Effector memory CD4-positive, alpha-beta T cell (primary cell): ENCODE data around the gene LRG1.

Experiments used
- DNase-seq, 3 donors: peaks; one replicate each; pipeline ENCODE4 v3.0.0-alpha.2; 2020
- H3K27ac ChIP-seq: 2 replicates; pipeline ENCODE4 v1.7.0; 2013; ENCODE audit warnings: mild to moderate bottlenecking, low read length, moderate library complexity; ENCODE audit not compliant: insufficient read depth, poor library complexity, severe bottlenecking
- H3K27me3 ChIP-seq: replicated peaks from 2 replicates; pipeline ENCODE4 v1.7.0; 2013; ENCODE audit warnings: mild to moderate bottlenecking, low read length; ENCODE audit not compliant: insufficient read depth, control insufficient read depth, poor library complexity, severe bottlenecking
- H3K36me3 ChIP-seq: 2 replicates; pipeline ENCODE4 v1.7.0; 2013; ENCODE audit warnings: mild to moderate bottlenecking, low read length, moderate library complexity; ENCODE audit not compliant: control insufficient read depth, insufficient read depth
- H3K4me1 ChIP-seq: 2 replicates; pipeline ENCODE4 v1.7.0; 2013; ENCODE audit warnings: low read length, mild to moderate bottlenecking; ENCODE audit not compliant: control insufficient read depth, insufficient read depth, poor library complexity, severe bottlenecking
- H3K4me3 ChIP-seq: 2 replicates; pipeline ENCODE4 v1.7.0; 2013; ENCODE audit warnings: low read length, low read depth, mild to moderate bottlenecking; ENCODE audit not compliant: insufficient read depth, poor library complexity, severe bottlenecking
- H3K9me3 ChIP-seq: 2 replicates; pipeline ENCODE4 v1.7.0; 2013; ENCODE audit warnings: mild to moderate bottlenecking, low read length, moderate library complexity; ENCODE audit not compliant: control insufficient read depth

Gene LRG1

GRCh38 chr19:4502282-4503131 is 37.3 kb downstream of the LRG1 start:
- Histone ChIP-seq H3K36me3 (peaks cover 23% of the 10 kb centered on the region), H3K4me1 (no peaks in the 10 kb centered on the region), H3K9me3 (no peaks in the 10 kb centered on the region), H3K27ac (no peak overlapping the region), H3K27me3 (no peaks in the 10 kb centered on the region), H3K4me3 (no peak overlapping the region)
- no peak for DNase-seq

GRCh38 chr19:4501691-4502090 is 38.1 kb downstream of the LRG1 start:
- peaks cover 23% of the 10 kb centered on the region for H3K36me3 ChIP-seq
- no peak overlapping the region for H3K27ac ChIP-seq
- H3K27me3 ChIP-seq: no peaks in the 10 kb centered on the region
- H3K9me3 ChIP-seq: no peaks in the 10 kb centered on the region
- H3K4me1 ChIP-seq: no peaks in the 10 kb centered on the region
- DNase-seq: no peak
- H3K4me3 ChIP-seq: no peak overlapping the region

DNA sequence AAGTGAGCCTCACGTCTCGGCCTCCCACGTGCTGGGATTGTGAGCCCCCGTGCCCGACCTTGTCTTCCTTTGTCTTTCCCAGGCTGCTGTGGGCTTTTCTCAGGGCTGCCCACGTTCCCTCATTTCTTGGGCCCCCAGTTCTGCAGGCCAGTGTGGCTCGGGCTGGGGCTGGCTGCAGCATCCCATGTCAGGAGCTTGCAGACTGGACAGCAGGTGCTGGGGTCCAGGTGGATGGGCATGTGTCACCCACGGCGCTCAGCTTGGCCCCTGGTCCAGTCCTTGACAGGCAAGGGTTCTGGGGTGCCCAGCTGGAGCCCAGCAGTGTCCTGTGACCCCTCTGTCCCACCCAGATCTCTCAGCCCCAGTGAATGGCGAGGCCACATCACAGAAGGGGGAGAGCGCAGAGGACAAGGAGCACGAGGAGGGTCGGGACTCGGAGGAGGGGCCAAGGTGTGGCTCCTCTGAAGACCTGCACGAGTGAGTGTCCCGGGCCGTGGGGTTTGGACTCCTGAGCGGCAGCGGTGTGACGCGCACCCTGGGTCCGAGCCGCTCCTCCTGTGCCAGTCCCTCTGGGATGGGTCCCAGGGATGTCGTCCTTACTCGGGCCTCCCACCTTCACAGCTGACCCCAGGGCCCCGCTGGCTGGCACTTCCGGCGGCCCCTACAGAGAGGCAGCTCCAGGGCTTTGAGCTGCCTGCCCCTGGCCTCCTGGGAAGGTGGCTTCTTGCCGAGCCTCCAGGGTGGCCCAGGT is 38.8 kb downstream of the LRG1 start:
- H3K27ac ChIP-seq: no peak overlapping the region
- no peaks in the 10 kb centered on the region for H3K27me3 ChIP-seq
- no peaks in the 10 kb centered on the region for H3K9me3 ChIP-seq
- H3K4me3 ChIP-seq: no peak overlapping the region
- DNase-seq: no peak
- H3K36me3 ChIP-seq: peaks cover 28% of the 10 kb centered on the region
- no peaks in the 10 kb centered on the region for H3K4me1 ChIP-seq

DNA sequence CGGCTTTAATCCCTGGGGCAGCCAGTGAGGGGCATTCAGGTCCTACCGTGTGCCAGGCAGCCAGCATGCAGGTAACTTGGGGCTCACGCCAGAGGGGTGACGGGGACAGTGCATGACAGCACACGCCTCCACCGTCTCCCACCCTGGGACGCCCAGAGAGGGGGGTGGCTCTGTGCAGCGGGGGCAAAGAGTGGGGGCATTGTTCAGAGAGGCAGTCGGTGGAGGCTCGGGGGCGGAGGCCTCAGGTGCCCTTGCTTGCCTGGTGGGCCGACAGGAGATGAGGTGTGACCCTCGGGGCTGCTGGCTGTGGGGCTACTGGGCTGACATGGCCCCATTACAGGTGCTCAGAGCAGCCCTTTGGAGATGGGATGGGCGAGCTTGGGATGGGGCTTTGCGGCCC is 40.0 kb downstream of the LRG1 start:
- no peaks in the 10 kb centered on the region for H3K4me1 ChIP-seq
- no peak overlapping the region for H3K27ac ChIP-seq
- DNase-seq: no peak
- H3K36me3 ChIP-seq: peaks cover 36% of the 10 kb centered on the region
- H3K27me3 ChIP-seq: no peaks in the 10 kb centered on the region
- no peak overlapping the region for H3K4me3 ChIP-seq
- no peaks in the 10 kb centered on the region for H3K9me3 ChIP-seq

- DNase-seq: no peak
- no peak overlapping the region for H3K4me3 ChIP-seq
- H3K36me3 ChIP-seq: peaks cover 42% of the 10 kb centered on the region
These were observed 40.5 kb downstream of the LRG1 start for GRCh38 chr19:4499318-4499717.

GRCh38 chr19:4498694-4499093 is 41.1 kb downstream of the LRG1 start:
- H3K27me3 ChIP-seq: no peaks in the 10 kb centered on the region
- no peaks in the 10 kb centered on the region for H3K4me1 ChIP-seq
- no peak overlapping the region for H3K27ac ChIP-seq
- no peak for DNase-seq
- no peak overlapping the region for H3K4me3 ChIP-seq
- H3K9me3 ChIP-seq: no peaks in the 10 kb centered on the region
- H3K36me3 ChIP-seq: peaks cover 48% of the 10 kb centered on the region

More at GRCh38 chr19:4499318-4499717, 40.5 kb downstream of the LRG1 start:
- H3K4me1 ChIP-seq: no peaks in the 10 kb centered on the region
- H3K27ac ChIP-seq: no peak overlapping the region
- no peaks in the 10 kb centered on the region for H3K27me3 ChIP-seq
- no peaks in the 10 kb centered on the region for H3K9me3 ChIP-seq

DNA sequence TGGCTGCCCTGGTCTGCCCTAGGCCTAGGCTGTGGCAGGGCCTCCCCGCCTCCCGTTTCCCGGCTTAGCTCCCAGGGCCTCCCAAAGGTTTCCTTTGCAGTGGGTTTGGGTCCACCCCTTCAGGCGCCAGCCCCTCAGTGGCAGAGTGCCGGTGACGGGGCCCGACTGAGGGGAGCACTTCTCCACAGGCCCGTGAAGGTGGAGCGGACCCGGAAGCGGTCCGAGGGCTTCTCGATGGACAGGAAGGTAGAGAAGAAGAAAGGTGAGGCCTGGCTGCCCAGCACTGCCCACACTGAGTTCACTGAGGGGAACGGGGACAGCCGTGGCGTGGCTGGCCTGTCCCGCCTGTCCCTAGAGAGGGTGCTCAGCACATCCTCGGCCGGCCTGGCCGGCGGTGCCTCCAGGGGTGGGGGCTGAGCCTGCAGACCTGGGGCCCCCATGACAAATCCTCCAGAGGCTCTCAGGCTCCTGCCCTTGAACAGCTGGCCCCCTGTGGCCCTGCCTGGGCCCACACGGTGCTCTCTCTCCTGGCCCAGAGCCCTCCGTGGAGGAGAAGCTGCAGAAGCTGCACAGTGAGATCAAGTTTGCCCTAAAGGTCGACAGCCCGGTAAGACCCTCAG is 42.0 kb downstream of the LRG1 start:
- Histone ChIP-seq H3K4me3 (no peak overlapping the region), H3K36me3 (peaks cover 55% of the 10 kb centered on the region), H3K9me3 (no peaks in the 10 kb centered on the region), H3K27me3 (no peaks in the 10 kb centered on the region), H3K27ac (no peak overlapping the region), H3K4me1 (no peaks in the 10 kb centered on the region)
- no peak for DNase-seq

DNA sequence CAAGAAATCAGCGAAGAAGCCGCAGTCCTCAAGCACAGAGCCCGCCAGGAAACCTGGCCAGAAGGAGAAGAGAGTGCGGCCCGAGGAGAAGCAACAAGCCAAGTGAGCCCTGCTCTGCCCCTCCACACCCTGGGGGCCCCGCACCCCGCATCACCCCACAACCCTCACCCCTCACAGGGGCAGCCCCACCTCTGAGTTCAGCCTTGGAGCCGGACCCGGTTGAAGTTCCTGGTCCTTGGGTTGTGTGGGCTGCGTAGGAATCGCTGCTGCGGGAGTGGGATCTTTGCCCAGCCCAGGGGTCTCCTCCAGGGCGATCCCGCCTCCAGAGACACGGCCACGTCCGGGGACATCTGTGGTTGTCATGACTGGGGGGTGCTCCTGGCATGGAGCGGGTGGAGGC is 43.5 kb downstream of the LRG1 start:
- Histone ChIP-seq H3K9me3 (no peaks in the 10 kb centered on the region), H3K4me3 (no peak overlapping the region), H3K27me3 (no peaks in the 10 kb centered on the region), H3K4me1 (no peaks in the 10 kb centered on the region), H3K36me3 (peaks cover 54% of the 10 kb centered on the region), H3K27ac (no peak overlapping the region)
- no peak for DNase-seq

GRCh38 chr19:4495471-4495870 is 44.4 kb downstream of the LRG1 start:
- Histone ChIP-seq H3K4me1 (no peaks in the 10 kb centered on the region), H3K4me3 (no peak overlapping the region), H3K36me3 (peaks cover 53% of the 10 kb centered on the region), H3K9me3 (no peaks in the 10 kb centered on the region), H3K27me3 (no peaks in the 10 kb centered on the region), H3K27ac (no peak overlapping the region)
- no peak for DNase-seq

- Histone ChIP-seq H3K4me3 (no peak overlapping the region), H3K36me3 (peaks cover 58% of the 10 kb centered on the region), H3K27me3 (no peaks in the 10 kb centered on the region), H3K27ac (no peak overlapping the region), H3K4me1 (no peaks in the 10 kb centered on the region), H3K9me3 (no peaks in the 10 kb centered on the region)
- DNase-seq: no peak
These were observed 45.2 kb downstream of the LRG1 start for GRCh38 chr19:4494691-4495064.
